Raji (cell line): ENCODE data around the gene SLC25A13.

Experiments
- POLR2A ChIP-seq: IDR thresholded peaks from 2 replicates; pipeline ENCODE4 v1.6.1; 2011; ENCODE audit warnings: low read depth, low read length, control low read depth; ENCODE audit not compliant: insufficient read depth

The SLC25A13 gene

DNA sequence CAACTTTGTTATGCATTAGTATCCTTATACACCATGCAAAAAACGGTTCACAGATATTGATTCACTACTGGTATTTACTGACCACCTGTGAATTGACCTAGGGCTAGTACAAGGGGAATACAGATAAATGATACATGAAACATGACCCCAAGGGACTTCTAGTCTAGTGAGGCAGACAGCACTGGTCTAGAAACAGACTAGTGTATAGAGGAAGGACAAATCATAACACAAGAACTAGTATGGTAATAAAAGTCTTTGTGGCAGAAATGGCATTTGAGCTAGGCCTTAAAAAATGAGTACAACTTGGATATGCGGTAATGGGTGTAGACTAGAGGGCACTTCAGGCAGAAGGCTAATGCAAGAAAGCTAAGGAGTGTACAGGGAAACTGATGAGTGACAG is 86.6 kb downstream of the SLC25A13 start:
- no peak for TF ChIP-seq POLR2A

- TF ChIP-seq POLR2A, result no peak
Observed at GRCh38 chr7:96233528-96234154, 88.3 kb downstream of the SLC25A13 start.

DNA sequence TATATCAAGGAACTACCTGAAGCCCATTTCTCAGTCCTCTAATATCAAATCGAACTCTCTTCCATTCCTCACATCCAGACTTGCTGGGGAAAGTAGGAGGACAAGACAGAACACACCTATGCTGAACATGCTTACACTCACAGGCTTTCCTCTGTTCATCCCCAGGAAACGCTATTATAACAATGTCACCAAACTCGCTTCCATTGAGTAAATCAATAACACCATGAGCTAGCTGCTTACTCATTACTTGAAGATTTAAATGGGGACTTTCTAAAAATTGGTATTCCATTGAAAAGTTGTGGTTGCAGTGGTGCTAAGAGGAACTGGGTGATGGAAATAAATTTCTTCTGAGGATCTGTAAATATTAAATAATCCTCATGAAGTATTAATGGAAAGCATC is 88.8 kb downstream of the SLC25A13 start:
- TF ChIP-seq POLR2A, result no peak

- no peak for TF ChIP-seq POLR2A
Observed at GRCh38 chr7:96228760-96229159, 93.1 kb downstream of the SLC25A13 start.

DNA sequence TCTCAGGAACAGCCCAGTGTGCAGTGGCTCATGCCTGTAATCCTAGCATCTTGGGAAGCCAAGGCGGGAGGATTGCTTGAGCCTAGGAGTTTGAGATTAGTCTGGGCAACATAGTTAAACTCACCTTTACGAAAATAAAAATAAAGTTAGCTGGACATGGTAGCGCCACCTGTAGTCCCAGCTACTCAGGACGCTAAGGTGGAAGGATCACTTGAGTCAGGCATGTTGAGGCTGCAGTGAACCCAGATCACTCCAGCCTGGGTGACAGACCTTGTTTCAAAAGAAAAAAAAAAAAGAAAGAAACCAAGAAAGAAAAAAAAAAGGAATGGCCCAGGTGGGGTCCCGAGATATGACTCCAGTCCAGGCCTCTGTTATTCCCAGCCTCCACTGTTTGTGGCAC is 96.6 kb downstream of the SLC25A13 start:
- no peak for TF ChIP-seq POLR2A

GRCh38 chr7:96224685-96225084 is 97.2 kb downstream of the SLC25A13 start:
- no peak for TF ChIP-seq POLR2A

DNA sequence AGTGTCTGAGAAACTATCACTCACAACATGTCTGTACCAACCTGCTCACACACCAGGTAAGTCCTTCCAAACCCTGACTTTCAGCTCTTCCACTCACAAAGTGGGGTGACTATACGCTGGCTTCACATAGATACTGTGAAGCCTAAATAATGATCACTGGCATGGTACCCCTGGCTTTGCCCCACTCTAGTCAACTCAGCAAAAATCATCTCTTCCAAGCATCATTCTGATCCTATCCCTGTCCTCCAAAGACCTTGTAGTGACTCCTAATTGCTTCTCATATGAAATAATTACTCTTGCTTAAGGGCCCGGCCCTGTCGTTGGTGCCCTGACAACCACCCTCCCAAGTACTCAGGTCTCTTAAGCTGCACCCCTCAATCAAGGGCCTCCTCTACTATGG is 97.8 kb downstream of the SLC25A13 start:
- no peak for TF ChIP-seq POLR2A

DNA sequence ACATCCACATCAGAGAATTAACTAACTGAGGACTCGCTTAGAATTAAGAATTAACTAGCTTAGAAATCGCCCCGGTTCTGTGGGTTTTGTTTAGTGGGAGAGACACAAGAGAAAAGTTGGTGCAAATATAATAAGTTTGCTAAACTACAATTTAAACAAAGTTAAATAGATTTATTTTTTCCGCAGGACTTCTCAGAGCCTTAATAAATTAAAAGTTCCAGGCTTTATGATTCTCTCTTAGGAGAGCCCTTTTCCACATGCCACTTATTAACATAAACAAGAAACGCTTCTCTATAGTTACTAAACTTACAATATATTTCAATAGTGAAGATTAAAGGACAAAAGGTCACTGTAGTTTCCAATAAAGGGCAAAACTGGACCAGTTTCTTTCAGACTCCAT is 100.0 kb downstream of the SLC25A13 start:
- no peak for TF ChIP-seq POLR2A

- TF ChIP-seq POLR2A, result no peak
Observed at GRCh38 chr7:96219378-96220130, 102.3 kb downstream of the SLC25A13 start.

GRCh38 chr7:96218664-96219243 is 103.1 kb downstream of the SLC25A13 start:
- no peak for TF ChIP-seq POLR2A

DNA sequence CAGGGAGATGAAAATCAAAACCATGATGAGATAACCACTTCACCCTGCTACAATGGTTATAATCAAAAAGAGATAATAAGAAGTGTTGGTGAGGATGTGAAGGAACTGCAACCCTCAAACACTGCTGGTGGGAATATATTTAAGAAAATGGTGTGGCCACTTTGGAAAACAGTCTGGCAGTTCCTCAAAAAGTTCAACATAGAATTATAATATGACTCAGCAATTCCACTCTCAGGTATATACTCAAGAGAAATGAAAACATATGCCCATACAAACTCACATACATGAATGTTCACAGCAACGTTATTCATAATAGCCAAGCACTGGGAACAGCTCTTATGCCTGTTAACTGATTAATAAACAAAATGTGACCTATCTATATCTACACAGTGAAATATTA is 104.8 kb downstream of the SLC25A13 start:
- no peak for TF ChIP-seq POLR2A

GRCh38 chr7:96216373-96216772 is 105.5 kb downstream of the SLC25A13 start:
- TF ChIP-seq POLR2A, result no peak

- no peak for TF ChIP-seq POLR2A
Observed at GRCh38 chr7:96212474-96212873, 109.4 kb downstream of the SLC25A13 start.

- no peak for TF ChIP-seq POLR2A
Observed at GRCh38 chr7:96211954-96212353, 109.9 kb downstream of the SLC25A13 start.

DNA sequence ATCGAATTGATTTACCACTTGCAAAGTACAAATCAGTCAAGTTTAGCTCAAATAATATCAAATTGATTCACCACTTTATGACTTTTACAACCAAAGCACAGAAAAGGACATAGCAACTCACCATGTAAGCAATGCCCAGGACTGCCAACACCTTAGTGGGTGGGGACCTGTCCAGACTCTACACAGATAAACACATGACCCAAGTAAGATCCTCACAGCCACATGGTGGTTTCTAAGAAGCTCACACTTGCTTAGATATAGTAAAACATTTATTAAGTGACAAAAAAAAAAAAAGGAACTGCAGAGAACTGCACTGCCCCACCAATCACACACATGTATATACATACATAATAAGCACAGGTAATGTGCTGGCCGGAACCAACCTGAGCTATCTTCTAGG is 116.2 kb downstream of the SLC25A13 start:
- no peak for TF ChIP-seq POLR2A

- TF ChIP-seq POLR2A, result no peak
Observed at GRCh38 chr7:96204601-96205000, 117.3 kb downstream of the SLC25A13 start.
